NCI-H345 treated with DMSO at 0.1 percent for 48 hours (cell line): ENCODE measurements around the gene MCM3AP.
"Not testable (repeated sequence)": the region's sequence is repeated elsewhere in the genome, so short reads cannot be mapped to it uniquely, and the experiment has no call there.

Experiments
- DNase-seq: peaks from one replicate; lab custom pipeline; 2025; ENCODE audit not compliant: unreplicated experiment; lab: John Stamatoyannopoulos, UW

Gene MCM3AP

DNA sequence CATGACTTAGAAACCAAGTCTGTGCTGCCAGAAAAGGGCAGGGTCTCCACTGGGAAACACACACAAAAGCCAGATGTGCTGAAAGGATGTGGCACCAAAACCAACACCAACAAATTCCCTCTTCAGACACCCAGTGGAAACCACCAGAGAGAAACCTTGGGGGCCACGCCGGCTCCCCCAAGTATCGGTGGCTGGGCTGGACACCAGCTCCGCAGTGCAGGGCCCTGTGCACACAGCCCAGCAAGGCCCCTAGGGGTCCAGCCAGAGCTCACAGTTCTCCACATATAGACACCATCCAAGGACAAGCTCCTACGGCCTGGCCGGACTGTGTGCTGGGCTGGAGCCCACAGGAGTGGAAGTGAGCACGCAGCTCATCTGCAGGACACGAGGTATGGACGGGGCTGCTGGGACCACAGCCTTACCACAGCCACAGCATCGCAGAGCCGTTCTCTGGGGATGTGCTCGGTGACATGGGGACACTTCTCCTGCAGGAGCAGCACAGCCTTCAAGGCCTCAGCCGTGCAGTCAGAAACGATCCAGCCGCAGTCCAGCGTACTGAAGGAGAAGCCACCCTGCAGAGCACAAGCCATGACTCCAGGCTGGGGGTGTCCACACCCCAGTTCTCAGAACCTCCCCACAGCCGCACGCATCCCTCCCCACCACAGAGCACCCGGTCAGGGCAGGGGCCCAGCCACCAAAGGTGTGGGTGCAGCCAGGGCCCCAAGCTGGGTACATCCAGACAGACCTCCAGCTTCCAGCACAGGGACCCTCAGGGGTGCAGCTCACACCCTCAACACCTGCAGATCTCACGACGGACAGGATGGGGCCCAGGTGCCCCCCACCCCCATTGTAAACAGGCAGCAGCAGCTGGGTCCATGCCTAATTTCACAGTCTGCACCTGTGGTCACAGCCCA is 78.1 kb downstream of the MCM3AP start:
- DNase-seq, result no peak

DNA sequence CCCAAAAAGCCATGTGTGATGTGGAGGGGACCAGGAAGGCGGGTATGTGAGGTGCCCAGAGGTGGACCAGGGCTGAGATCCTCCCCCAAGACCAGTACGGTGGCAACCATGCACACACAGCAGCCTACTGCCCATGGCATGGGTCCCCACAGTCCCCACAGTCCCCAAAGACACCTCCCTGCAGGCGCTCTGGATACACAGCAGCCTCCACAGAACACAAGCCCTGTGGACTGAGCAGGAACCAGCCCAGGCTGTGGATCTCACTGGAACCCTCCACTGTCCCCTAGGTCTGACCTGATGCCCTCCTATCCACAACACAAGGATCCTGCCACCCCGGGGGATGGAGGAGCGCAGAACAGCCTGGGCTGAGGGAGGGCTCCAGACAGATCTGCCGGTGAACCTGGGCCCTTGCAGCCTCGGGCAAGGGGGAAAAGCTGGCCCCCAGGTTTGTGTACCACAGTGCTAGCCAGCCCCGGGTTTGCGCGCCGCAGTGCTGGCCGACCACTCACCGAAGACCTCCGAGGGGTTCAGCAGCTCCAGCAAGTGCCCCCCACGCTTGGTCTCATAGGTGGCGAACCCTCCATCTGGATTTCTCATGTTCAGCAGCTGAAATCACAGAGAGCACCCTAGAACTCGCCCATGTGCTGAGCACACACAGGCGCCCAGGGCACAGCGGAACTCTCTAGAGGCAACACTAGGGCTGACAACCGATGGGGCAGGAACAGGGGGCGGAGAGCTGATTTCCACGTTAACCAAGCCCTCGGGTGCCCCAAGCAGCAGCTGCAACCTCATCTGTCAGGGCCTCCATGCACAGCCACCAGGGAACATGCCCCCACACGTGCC is 79.0 kb downstream of the MCM3AP start:
- DNase-seq, result no peak

DNA sequence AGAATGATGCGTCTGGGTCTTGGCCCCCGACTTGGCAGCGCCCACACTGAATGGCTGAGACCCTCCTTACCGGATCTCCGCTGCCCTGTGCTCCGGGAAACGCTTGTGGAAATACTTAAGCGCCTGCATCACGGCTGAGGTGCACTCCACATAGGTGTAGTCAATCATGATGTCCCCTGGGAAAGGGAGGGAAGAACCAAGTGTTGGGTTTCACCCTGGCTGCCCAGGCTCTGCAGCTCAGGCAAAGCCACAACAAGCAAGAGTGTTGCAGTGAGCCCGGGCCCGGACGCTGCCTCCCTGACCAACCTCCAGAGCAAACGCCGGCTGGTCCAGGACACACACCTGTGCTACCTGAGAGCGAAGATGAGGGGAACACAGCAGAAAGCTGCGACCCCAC is 79.6 kb downstream of the MCM3AP start:
- DNase-seq, result no peak

- DNase-seq, result no peak
These were observed 80.2 kb downstream of the MCM3AP start for GRCh38 chr21:46205166-46205565.

- DNase-seq, result no peak
These were observed 82.2 kb downstream of the MCM3AP start for GRCh38 chr21:46203203-46203600.

DNA sequence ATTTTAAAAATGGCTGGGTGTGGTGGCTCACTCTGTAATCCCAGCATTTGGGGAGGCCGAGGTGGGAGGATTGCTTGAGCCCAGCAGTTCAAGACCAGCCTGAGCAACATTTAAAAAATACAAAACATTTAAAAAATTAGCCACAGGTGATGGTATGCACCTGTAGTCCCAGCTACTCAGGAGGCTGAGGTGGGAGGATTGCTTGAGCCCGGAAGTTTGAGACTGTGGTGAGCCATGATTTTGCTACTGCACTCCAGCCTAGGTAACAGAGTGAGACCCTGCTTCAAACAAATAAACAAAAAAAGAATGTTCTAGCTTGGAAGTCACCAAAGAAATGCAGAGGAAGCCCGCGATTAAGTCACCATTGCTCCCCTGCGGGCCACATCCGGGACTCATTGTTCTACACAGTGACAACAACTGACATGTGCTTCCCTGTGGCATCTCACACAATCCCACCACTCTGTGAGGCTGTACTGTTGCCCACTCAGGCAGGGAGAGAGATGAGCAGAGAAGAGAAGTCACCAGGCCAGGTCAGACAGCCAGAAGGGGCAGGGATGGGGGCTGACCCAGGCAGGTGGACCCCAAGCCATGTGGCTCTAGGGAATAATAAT is 82.7 kb downstream of the MCM3AP start:
- no peak for DNase-seq

DNA sequence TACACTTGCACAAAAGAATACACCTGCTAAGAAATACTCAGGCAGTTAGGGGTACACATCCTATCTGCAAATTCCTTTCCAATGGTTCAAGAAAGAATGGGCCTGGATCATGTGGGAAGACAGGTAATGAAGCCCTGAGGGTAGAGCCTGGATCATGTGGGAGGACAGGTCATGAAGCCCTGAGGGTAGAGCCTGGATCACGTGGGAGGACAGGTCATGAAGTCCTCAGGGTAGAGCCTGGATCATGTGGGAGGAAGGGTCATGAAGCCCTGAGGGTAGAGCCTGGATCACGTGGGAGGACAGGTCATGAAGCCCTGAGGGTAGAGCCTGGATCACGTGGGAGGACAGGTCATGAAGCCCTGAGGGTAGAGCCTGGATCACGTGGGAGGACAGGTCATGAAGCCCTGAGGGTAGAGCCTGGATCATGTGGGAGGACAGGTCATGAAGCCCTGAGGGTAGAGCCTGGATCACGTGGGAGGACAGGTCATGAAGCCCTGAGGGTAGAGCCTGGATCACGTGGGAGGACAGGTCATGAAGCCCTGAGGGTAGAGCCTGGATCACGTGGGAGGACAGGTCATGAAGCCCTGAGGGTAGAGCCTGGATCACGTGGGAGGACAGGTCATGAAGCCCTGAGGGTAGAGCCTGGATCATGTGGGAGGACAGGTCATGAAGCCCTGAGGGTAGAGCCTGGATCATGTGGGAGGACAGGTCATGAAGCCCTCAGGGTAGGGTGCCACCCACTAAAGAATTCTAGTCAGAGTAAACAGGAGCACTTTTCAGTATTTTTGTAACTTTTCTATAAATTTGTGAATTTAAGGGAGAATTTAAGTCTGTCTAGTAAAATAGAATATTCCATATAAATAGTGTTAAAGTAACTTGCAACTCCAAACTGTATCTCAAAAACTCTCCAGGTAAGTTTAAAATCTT is 84.3 kb downstream of the MCM3AP start:
- DNase-seq, result not testable (repeated sequence)

- DNase-seq, result no peak
These were observed 85.7 kb downstream of the MCM3AP start for GRCh38 chr21:46199436-46200373.

DNA sequence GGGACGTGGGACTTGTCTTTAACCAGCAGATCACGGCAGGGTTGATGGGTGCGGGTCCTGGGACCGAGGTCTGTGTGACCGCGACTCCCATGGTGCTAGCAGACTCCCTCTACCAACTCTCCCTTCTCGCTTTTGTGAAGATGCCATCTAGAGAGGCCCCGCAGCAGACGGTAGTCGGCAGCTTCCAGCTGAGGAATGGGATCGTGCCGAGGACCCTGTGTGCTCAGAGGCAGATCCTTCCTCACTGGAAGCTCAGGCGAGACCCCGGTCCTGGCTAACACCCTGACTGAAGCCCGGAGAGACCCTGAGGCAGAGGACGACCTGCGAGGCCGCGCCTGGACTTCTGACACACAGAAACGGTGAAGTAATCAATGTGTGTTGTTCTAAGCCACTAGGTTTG is 88.7 kb downstream of the MCM3AP start:
- DNase-seq, result no peak

DNA sequence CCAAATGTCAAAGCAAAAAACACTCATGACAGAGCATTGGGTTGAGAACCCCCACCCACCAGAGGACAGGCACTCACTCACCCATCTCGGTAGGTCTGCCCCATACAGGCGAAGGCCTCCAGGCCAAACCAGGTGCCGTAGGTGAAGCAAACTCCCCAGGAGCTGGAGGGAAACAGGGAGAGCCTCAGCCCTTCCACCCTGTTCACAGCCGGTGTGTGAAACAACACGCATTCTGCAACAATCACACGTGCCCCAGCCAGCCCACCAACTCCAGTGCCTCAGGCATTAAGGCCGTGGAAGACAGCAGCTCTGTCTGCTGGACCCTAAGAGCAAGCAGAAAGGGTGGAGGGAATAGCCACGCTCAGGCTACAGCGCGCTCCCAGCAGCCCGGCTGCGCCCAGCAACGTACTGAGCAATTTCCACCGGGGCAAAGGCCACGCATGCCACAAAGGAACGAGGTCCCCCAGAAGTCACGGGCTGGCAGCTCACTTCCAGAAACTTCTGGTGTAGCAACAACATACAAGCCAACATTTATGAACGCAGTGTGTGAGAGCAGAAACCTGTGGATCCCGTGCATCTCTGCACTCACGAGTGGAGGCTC is 89.7 kb downstream of the MCM3AP start:
- DNase-seq, result no peak

DNA sequence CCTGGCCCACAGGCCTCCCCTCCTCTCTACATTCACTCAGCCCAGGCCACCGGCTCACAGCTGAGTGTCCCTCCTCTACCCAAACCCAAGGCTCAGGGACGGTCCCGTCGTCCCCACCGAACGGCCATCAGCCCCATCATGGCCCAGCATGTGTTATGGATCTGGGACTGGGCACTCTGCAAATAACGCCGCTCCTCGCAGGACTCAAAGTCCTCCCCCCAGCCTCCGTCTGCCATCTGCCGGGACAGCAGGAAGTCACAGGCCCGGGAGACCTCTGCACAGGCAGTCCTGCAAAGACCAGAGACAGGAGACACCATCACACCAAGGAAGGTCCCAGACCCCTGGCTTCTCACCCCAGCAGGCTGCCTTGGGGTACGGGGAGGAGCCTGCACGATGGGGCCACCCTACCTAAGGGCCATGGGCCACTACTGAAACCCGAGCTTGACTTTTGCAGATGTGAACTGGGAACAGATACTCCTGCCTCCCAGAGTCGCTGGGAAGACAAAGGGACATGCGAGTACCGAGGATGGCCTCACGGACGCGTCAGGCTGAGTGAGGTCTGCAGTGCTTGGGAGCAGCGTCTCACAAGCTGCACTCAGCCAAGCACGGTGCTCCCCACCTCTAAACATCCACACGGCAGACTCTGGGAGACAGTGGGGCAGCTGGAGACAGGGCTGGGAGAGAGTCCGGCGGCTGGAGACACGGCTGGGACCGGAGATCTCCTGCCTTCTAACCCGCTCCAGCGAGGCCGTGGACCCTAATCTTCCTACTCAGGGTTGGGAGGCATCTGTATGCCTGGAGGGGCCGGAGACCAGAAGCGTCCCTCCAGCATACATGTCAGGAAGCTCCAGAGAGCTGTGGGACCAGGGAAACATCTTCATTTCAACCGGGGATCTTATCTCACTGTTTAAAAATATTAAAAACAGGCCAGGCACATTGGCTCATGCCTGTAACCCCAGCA is 90.8 kb downstream of the MCM3AP start:
- no peak for DNase-seq

- DNase-seq, result no peak
These were observed 91.5 kb downstream of the MCM3AP start for GRCh38 chr21:46193829-46194373.

DNA sequence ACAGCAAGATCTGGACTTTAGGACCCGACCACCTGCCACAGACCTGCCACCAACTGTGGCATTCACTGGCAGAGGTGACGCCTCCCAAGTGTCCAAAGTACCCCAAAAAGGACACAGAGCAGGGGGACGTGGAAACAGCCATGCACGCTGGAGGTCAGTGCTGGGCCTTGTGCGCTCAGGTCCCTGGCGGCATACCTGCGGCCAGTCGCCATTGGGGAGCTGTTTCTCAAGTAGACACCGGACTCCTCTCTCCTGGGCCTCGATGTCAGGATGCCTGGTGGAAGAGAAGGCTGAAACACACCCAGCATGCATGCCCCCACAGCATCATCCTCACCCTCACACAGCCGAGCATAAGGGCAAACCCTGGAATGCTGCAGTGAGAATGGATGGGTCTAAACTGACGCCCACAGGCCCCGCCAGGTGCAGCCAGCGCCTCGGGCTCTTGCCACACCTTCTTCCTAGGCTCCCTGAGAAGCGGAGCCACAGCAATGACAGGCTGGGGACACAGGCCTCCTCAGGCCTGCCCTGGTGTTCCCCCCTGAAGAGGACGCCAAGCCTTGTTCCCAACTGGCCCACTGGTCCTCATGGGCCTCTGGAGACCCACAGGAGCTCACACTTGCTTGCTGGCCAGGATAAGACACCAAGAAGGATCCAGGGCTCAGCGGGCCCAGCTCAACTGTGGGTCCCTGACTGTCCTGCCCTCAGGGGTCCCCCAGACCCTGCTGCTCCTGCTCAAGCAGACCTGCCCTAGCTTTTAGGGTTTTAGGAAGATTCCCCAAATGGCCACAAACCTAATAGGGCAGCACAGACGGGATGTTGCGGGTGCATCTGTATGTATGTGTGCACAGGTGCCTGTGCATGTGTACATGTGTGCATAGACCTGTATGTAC is 93.5 kb downstream of the MCM3AP start:
- no peak for DNase-seq

GRCh38 chr21:46191257-46191685 is 94.1 kb downstream of the MCM3AP start:
- no peak for DNase-seq

- no peak for DNase-seq
These were observed 94.8 kb downstream of the MCM3AP start for GRCh38 chr21:46190491-46191131.

DNA sequence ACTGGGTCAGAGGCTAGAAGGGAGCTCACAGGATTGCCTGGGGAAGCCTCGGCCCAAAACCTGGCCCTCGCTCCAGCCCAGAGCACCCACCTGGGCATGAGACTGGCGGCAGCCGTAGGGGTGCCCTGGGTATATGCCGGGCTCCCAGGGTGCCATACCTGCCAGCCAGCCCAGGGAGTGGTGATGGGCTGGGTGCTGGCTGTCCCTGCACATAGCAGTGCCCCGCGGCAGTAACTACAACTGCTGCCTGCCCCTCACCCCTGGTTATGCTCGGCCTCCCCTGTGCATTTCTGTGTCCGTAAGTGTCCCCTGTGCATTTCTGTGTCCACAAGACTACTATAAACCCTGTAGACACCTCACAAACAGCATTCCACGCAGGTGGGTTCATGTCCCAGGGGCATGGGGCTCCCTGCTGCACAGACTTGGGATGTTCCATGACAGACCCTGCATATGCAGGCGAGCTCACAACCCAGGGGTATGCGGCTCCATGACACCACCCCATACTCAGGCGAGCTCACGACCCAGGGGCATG is 95.4 kb downstream of the MCM3AP start:
- DNase-seq, result no peak
